ENCODE measurements around the gene IRF2BP2. TPM values are rescaled to one million over a fixed set of nuclear protein-coding genes. Genes with fewer than 3 reads are reported as not detected.

Gene IRF2BP2
- total and polyA plus RNA-seq, 10 of the 15 experiments (the other 5 are each of a cell fraction or from before 2014, with no cell fraction given) = 7.5 to 114 (median 52.3) TPM

- Histone ChIP-seq H3K79me2 (ENCODE audit: control insufficient read depth, insufficient read depth, low read length) (no peaks in the 10 kb centered on the region; the same call in 1 of the 2 replicates), H3K27me3 (replicated peaks in 1 of 2; ENCODE audit: control insufficient read depth in 2 of 2, insufficient read depth in 2 of 2, low read length in 1 of 2) (no peaks in the 10 kb centered on the region), H3K4me2 (ENCODE audit: control insufficient read depth, insufficient read depth) (no peak overlapping the region), H3K9me3 (replicated peaks; ENCODE audit: control insufficient read depth, insufficient read depth, low read length) (no peaks in the 10 kb centered on the region), H2AFZ (ENCODE audit: control insufficient read depth, low read depth, low read length) (no peak overlapping the region), H3K9ac (ENCODE audit: control insufficient read depth, insufficient read depth, low read length) (no peak overlapping the region), H3K4me3 (no peak overlapping the region), H3K27ac (ENCODE audit: control insufficient read depth, insufficient read depth) (no peak overlapping the region), H3K36me3 (ENCODE audit: control insufficient read depth in 2 of 2, insufficient read depth in 2 of 2, low read length in 1 of 2) (no peaks in the 10 kb centered on the region; a peak in 1 of 4 replicates), H4K20me1 (ENCODE audit: control insufficient read depth, insufficient read depth) (no peaks in the 10 kb centered on the region), H3K4me1 (ENCODE audit: control insufficient read depth, insufficient read depth, low read length) (peaks cover 6% of the 10 kb centered on the region)
- POLR2A ChIA-PET = interaction anchor here (0.6 kb wide), 1 partner anchor 429 kb away, joined by 3 read pairs; no protein-coding TSS in a partner anchor
- in situ Hi-C loops (cut with MboI) (no loop called here), intact Hi-C loops (cut with micrococcal nuclease; ENCODE audit: unreplicated experiment) (no loop called here)
- SMC1A ChIA-PET (ENCODE audit: uncharacterized antibody, unreplicated experiment) = no interaction called here
- DNase-seq (ENCODE audit: low read depth, low spot score) (no peak), FAIRE-seq (no peak), ATAC-seq (no peak)
- CTCF ChIA-PET = no interaction called here
- BruUV-seq (replicated peaks) = no TSS peak
- 64% methylated on average over 6 of the region's 6 CpGs for WGBS (ENCODE audit: insufficient coverage, insufficient replicate concordance, low lambda C conversion rate, missing lambda C conversion rate)
- RAD21 ChIA-PET (ENCODE audit: unreplicated experiment) = interaction anchor here (0.7 kb wide), 1 partner anchor 334 kb away, joined by 3 read pairs; no protein-coding TSS in a partner anchor
- TF ChIP-seq REST (IDR thresholded peaks at IDR 0.05; ENCODE audit: low read depth, low read length) = no peak
- TF ChIP-seq RUNX3 (IDR thresholded peaks at IDR 0.05; ENCODE audit: low read length) = no peak
- TF ChIP-seq JUND (IDR thresholded peaks at IDR 0.05; ENCODE audit: low read depth, low read length) = no peak
- TF ChIP-seq NBN (IDR thresholded peaks at IDR 0.05) = no peak
- no peak for TF ChIP-seq WRNIP1 (IDR thresholded peaks at IDR 0.05; ENCODE audit: borderline replicate concordance, low read depth, low read length)
- no peak for TF ChIP-seq ZNF622 (IDR thresholded peaks at IDR 0.05)
- no peak for TF ChIP-seq ZSCAN29 (IDR thresholded peaks at IDR 0.05)
- TF ChIP-seq SMC3 (IDR thresholded peaks at IDR 0.05; ENCODE audit: borderline replicate concordance, low read length) = no peak
- no peak for TF ChIP-seq NKRF (conservative IDR thresholded peaks at IDR 0.05)
- TF ChIP-seq SP1 (IDR thresholded peaks at IDR 0.05; ENCODE audit: low read depth, low read length) = no peak
- TF ChIP-seq RB1 (IDR thresholded peaks at IDR 0.05; ENCODE audit: borderline replicate concordance) = no peak
- no peak for TF ChIP-seq USF2 (IDR thresholded peaks at IDR 0.05; ENCODE audit: borderline replicate concordance, low read depth, low read length)
- TF ChIP-seq E4F1 (IDR thresholded peaks at IDR 0.05; ENCODE audit: borderline replicate concordance, partially characterized antibody) = no peak
- TF ChIP-seq ATF2 (IDR thresholded peaks at IDR 0.05; ENCODE audit: low read length) = no peak
These were observed 16.0 kb downstream of the IRF2BP2 start for GRCh38 chr1:234593771-234594504.
